Measurements from ENCODE around the gene KRT9. TPM values are rescaled to one million over a fixed set of nuclear protein-coding genes. Genes with fewer than 3 reads are reported as not detected.

The KRT9 gene
- total RNA-seq, 1 donor from 2014 or later = not detected

DNA sequence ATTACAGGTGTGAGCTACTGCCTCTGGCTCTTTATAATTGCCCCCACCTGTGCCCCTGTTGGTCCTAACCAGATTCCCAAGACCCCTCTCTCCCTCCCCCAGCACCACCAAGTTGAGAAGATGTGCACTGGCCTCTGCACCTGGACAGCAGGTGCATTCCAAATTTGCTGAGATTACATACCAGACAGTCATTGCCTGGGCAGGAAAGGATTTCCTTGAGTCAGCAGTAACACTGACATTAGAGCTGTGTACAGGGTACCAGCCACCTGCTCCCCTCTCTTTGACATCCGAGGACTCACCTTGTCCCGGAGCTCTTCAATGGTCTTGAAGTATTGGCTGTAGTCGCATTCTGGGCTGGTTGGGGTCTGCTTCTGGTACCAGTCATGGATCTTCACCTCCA lies 53.8 kb downstream of the KRT9 start:
- no peak for TF ChIP-seq CTCF (conservative IDR thresholded peaks at IDR 0.05; ENCODE audit: low read depth, low read length)
- no peak overlapping the region for H3K4me3 ChIP-seq (ENCODE audit: low read depth, low read length)
- DNase-seq (ENCODE audit: low read depth) = no peak

GRCh38 chr17:41516830-41517283 lies 55.0 kb downstream of the KRT9 start:
- H3K4me3 ChIP-seq (ENCODE audit: low read depth, low read length) = no peak overlapping the region
- TF ChIP-seq CTCF (conservative IDR thresholded peaks at IDR 0.05; ENCODE audit: low read depth, low read length) = no peak
- no peak for DNase-seq (ENCODE audit: low read depth)

GRCh38 chr17:41516147-41516829 lies 55.6 kb downstream of the KRT9 start:
- no peak for TF ChIP-seq CTCF (conservative IDR thresholded peaks at IDR 0.05; ENCODE audit: low read depth, low read length)
- no peak for DNase-seq (ENCODE audit: low read depth)
- no peak overlapping the region for H3K4me3 ChIP-seq (ENCODE audit: low read depth, low read length)

Other genes with a start within 250 kb of the KRT9 start
- gene KRT33A, start 221.2 kb downstream of the KRT9 start, total RNA-seq = not detected in 2 replicates
- 0.29 TPM in 2 replicates for gene KRT33B, start 202.2 kb downstream of the KRT9 start, total RNA-seq
- 4.2 and 15.1 TPM in 2 replicates for gene KRT34, start 189.8 kb downstream of the KRT9 start, total RNA-seq
- gene KRT31, start 174.5 kb downstream of the KRT9 start, total RNA-seq = not detected in 2 replicates
- not detected in 2 replicates for gene KRT37, start 147.5 kb downstream of the KRT9 start, total RNA-seq
- gene KRT38, start 131.1 kb downstream of the KRT9 start, total RNA-seq = not detected in 2 replicates
- not detected in 2 replicates for gene KRT32, start 104.7 kb downstream of the KRT9 start, total RNA-seq
- gene KRT35, start 90.9 kb downstream of the KRT9 start, total RNA-seq = not detected in 2 replicates
- gene KRT36, start 82.1 kb downstream of the KRT9 start, total RNA-seq = not detected in 2 replicates
- gene KRT13, start 66.4 kb downstream of the KRT9 start, total RNA-seq = 1.0 and 2.0 TPM in 2 replicates
- gene KRT15, start 53.2 kb downstream of the KRT9 start, total RNA-seq = 4.6 and 15.6 TPM in 2 replicates
- 1,090 and 2,137 TPM in 2 replicates for gene KRT19, start 43.8 kb downstream of the KRT9 start, total RNA-seq
- gene KRT14, start 14.8 kb upstream of the KRT9 start, total RNA-seq = not detected in 2 replicates
- 2.0 and 4.3 TPM in 2 replicates for gene KRT16, start 40.7 kb upstream of the KRT9 start, total RNA-seq
- gene KRT17, start 52.5 kb upstream of the KRT9 start, total RNA-seq = 20.8 and 88.8 TPM in 2 replicates
- gene EIF1, start 116.8 kb upstream of the KRT9 start, total RNA-seq = 59.0 and 86.7 TPM in 2 replicates
- gene GAST, start 140.3 kb upstream of the KRT9 start, total RNA-seq = not detected in 2 replicates
- 0.06 and 0.14 TPM in 2 replicates for gene HAP1, start 162.6 kb upstream of the KRT9 start, total RNA-seq
- 314 and 425 TPM in 2 replicates for gene JUP, start 214.7 kb upstream of the KRT9 start, total RNA-seq
- gene P3H4, start 239.9 kb upstream of the KRT9 start, total RNA-seq = 47.8 and 55.5 TPM in 2 replicates
- gene FKBP10, start 240.9 kb upstream of the KRT9 start, total RNA-seq = 106 and 143 TPM in 2 replicates